HG03565 (cell line): Measurements from ENCODE around the gene STAG1.
"Not testable (repeated sequence)": the region's sequence is repeated elsewhere in the genome, so short reads cannot be mapped to it uniquely, and the experiment has no call there.

Experiments
- ATAC-seq: cut with Tn5 transposase; IDR thresholded peaks from one replicate; pipeline ENCODE4 v1.9.1; 2021; ENCODE audit warnings: mild to moderate bottlenecking, moderate library complexity; ENCODE audit not compliant: unreplicated experiment

Gene STAG1

DNA sequence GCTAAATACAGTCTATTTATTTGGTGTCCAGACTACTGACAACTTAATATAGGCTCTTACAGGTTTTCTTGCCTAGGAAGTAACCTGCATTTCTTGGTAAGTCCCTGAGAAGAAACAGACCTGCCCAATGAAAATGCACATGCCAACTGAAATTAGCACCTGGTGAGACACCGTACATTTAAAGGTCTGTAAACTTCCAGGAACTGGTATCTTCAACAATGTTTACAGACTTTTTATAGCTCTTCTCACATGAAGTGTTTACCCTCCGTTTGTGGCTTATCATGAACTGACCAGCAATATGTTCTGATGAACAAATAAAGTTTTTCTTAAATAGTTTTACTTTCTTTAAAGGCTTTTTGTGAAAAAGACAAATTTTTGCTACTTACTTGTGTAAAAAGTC lies 408.7 kb downstream of the STAG1 start:
- no peak for ATAC-seq

GRCh38 chr3:136336329-136337100 lies 415.7 kb downstream of the STAG1 start:
- no peak for ATAC-seq

DNA sequence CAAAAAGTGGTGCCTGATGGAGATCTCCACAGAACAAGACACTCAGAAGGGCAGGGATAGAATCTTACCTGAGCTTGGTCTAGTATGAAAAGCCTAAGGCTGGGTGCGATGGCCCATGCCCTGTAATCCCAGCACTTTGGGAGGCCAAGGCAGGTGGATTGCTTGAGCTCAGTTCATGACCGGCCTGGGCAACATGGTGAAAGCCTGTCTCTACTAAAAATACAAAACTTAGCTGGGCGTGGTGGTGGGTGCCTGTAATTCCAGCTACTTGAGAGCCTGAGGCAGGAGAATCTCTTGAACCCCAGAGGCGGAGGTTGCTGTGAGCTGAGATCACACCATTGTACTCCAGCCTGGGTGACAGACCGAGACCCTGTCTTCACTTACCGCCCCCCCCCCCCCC lies 417.5 kb downstream of the STAG1 start:
- not testable (repeated sequence) for ATAC-seq

- ATAC-seq: no peak
Measured at GRCh38 chr3:136334209-136334608, 418.0 kb downstream of the STAG1 start.

GRCh38 chr3:136332776-136333175 lies 419.4 kb downstream of the STAG1 start:
- no peak for ATAC-seq

- no peak for ATAC-seq
Measured at GRCh38 chr3:136332302-136332701, 419.9 kb downstream of the STAG1 start.

DNA sequence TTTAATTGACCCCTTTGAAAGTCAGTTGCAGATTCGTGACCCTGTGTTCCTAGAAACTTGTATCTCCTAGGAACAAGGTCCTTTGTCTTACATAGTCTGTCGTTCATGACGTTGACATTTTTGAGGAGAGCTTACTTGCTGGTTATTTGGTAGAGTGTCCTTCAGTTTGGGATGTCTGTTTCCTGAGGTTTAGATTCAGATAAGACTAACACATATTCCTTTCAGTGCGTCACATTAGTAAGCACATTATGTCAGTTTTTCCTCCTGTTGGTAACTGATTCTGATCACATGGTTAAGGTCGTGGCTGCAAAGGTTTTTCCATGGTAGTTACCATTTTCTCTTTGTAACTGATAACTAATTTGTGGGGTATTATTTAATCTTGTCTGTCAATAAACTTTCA lies 421.3 kb downstream of the STAG1 start:
- ATAC-seq: no peak

DNA sequence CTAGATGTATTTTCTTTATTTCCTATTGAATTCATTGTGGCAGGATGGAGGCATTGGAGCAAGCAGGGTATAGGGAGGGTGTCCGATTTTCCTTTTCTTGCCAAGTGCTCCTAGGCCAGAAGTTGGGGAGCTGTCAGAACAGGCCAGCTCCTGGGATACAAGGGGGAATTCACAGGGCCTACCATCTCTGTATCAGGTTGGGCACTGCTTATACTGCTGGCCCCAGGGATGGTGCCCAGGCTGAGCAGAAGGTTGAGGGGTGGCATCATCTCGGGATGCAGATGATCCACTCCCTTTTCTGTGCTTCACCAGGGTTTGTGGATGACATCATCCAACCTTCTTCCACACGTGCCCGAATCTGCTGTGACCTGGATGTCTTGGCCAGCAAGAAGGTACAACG lies 422.6 kb downstream of the STAG1 start:
- ATAC-seq: no peak

DNA sequence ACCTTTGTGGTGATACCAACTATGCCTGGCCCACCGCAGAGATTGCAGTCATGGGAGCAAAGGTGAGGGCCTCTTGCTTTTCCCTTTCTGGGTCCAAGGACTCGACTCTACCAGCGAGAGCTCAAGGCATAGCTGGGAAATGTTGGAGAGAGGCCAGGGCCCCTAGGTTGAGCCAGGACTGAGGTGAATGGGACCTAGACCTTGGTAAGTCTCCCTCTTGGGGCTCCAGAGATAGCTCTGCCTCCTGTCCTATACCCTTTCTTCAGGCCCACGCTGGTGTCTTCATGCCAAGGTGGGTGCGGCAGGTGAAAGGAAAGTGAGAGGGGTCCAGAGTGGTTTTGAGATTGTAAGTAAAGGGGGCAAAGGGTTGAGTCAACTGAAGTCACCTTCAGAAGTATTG lies 424.5 kb downstream of the STAG1 start:
- ATAC-seq: no peak

DNA sequence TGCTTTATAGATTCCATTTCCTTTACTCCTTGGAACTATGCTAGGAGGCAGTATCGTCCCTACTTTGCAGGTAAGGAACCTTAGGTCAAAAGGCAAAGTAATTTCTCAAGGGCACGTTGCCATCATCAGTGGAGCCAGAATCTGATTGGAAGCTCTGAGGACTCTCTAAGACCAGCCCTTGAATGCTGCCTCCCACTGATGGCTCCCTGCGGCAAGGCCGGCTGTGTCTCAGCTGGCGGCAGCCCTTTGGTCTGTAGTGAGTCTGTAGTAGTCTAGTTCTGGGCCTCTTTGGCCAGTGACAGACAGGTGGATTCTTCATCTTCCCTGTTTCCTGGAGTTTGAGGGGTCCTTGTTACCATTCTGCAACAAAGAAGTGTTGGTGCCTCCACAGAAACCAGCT lies 425.9 kb downstream of the STAG1 start:
- ATAC-seq: no peak

GRCh38 chr3:136311968-136312367 lies 440.2 kb downstream of the STAG1 start:
- no peak for ATAC-seq

GRCh38 chr3:136311261-136311660 lies 440.9 kb downstream of the STAG1 start:
- ATAC-seq: no peak

GRCh38 chr3:136305879-136306278 lies 446.3 kb downstream of the STAG1 start:
- ATAC-seq: no peak

- no peak for ATAC-seq
Measured at GRCh38 chr3:136300444-136300843, 451.7 kb downstream of the STAG1 start.

GRCh38 chr3:136297826-136298225 lies 454.4 kb downstream of the STAG1 start:
- ATAC-seq: no peak

GRCh38 chr3:136296960-136297359 lies 455.2 kb downstream of the STAG1 start:
- ATAC-seq: no peak

- no peak for ATAC-seq
Measured at GRCh38 chr3:136294176-136294575, 458.0 kb downstream of the STAG1 start.

- no peak for ATAC-seq
Measured at GRCh38 chr3:136293279-136293678, 458.9 kb downstream of the STAG1 start.

DNA sequence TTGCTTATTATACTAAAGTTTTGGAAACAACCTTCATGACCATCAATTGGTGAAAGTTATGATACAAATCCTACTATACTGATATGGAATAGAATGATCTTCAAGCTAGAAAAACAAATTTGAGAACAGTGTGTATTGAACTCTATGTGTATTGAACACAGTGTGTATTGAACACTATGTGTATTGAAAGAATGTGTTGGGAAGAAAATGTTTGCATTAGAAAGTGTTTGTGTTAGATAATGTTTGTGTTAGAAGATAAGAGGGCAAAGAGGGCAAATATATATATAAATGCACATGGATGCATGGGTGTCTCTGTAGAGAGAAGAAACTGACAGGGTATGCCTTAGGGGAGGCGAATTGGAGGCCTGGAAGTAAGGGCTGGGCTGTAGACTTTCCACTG lies 459.7 kb downstream of the STAG1 start:
- no peak for ATAC-seq

GRCh38 chr3:136291302-136291701 lies 460.9 kb downstream of the STAG1 start:
- no peak for ATAC-seq
